Epithelial cell of esophagus (primary cell): Measurements from ENCODE around the gene DEFB129.
A peak's percentile ranks its signal among the peaks of the same experiment; 100 is the strongest.

Source experiments
- DNase-seq: peaks from one replicate; pipeline ENCODE4 v3.0.0; 2010; ENCODE audit warnings: low read depth
- H3K4me3 ChIP-seq: 2 replicates; pipeline ENCODE4 v1.5.1; 2011; ENCODE audit warnings: mild to moderate bottlenecking, low read length, control low read depth
- TF ChIP-seq, protein P1 (sequence below): IDR thresholded peaks from 2 replicates; pipeline ENCODE4 v1.5.1; 2011; ENCODE audit warnings: low read depth, mild to moderate bottlenecking, low read length, control low read depth, inconsistent platforms; ENCODE audit not compliant: insufficient read depth; ENCODE audit errors: missing control alignments

DEFB129 gene

DNA sequence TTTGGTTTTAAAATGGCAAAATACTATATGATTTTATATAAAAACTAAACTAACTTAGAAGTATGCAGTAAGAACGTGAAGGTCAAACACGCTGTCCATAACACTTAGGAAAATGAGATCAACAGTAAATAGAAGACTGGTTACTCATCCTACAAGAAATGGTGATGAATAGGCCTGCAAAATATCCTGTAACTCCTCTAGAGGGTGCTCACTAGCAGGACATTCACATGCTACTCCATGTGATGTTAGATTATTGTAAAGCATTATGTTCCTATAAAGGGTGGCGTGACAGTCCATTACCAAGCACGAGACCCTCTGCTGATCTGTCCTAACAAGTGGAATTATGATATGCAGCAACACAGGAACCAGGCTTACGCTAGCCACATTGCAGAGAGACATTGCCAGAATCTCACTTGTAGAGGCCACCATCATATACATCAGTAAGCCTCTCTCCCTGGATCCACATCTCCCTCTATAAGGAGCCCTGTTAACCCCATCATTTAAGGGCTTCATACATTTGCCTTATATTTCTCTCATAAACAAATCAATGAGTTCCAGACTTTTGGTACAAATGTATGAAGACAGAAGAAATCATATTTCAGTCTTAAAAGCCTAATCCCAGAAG is 18.0 kb upstream of the DEFB129 start:
- no peak overlapping the region for H3K4me3 ChIP-seq
- DNase-seq, result peak; percentile 80
- TF ChIP-seq, protein P1, sequence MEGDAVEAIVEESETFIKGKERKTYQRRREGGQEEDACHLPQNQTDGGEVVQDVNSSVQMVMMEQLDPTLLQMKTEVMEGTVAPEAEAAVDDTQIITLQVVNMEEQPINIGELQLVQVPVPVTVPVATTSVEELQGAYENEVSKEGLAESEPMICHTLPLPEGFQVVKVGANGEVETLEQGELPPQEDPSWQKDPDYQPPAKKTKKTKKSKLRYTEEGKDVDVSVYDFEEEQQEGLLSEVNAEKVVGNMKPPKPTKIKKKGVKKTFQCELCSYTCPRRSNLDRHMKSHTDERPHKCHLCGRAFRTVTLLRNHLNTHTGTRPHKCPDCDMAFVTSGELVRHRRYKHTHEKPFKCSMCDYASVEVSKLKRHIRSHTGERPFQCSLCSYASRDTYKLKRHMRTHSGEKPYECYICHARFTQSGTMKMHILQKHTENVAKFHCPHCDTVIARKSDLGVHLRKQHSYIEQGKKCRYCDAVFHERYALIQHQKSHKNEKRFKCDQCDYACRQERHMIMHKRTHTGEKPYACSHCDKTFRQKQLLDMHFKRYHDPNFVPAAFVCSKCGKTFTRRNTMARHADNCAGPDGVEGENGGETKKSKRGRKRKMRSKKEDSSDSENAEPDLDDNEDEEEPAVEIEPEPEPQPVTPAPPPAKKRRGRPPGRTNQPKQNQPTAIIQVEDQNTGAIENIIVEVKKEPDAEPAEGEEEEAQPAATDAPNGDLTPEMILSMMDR, result peak; percentile 72

DNA sequence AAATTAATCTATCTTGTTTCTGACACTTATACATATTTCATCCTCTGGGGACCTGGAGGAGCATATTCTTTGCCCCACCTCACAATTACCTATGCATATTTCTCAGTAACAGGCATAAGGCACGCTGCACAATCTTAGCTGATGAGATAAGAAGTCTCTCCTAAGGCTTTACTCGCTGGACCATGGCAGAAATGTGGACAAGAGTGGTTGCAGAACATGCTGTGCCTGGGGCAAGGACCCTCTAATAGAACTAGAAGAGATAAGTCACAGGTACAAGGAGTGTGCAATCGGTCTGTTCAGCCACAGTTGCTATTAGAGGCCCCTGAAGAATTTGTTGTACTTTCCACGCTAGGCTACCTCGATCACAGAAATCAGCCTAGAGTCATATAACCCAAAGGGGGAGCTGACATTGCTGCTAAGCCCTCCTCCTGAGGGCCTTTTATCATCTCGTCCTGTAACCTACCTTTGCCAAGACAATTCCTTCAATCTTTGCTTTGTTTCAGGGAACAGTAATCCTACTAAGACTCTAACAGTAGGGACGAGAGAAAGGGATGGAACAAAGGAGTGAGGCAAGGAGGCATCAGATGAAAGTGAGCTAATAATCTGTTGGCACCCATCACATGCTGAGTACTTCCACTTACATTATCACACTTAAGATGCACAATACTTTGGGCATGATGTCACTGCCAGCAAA is 16.1 kb upstream of the DEFB129 start:
- no peak overlapping the region for H3K4me3 ChIP-seq
- TF ChIP-seq, protein P1, result no peak
- DNase-seq, result no peak

DNA sequence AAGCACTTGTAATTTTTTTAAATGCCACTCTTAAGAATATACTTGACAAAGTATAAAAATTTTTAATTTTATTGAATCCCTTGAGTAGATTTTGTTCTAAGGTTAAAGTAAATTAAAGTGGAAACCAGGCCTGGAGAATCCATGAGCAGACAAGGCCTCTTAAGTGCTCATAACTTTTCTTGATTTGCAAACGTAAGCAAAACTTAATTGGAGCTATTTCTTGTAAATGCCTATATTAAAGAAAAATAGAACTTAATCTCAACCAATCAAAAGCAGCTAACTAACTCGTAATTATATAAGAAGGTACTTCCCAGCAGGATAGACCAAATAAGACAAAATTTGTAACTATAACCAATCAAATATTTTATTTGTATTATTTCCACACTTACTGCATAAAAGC is 12.7 kb upstream of the DEFB129 start:
- H3K4me3 ChIP-seq, result no peak overlapping the region
- TF ChIP-seq, protein P1, result no peak
- no peak for DNase-seq

DNA sequence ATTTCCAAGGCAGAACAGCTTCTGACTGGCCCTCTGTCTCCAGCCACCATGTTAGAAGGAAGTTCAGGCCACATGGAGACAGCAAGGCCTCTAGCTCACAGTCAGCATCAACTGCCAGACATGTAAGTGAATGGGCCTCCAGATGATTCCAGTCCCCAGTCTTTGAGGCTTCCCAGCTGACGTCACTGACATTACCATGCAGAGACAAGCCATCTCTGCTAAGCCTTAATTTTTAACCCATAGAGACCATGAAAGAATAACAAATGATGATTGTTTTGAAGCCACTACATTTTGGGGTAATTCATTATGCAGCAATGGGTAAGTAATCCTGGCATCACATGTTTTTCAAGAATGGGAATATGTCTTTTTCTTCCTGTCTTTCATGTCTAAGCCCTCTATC is 11.3 kb upstream of the DEFB129 start:
- no peak for DNase-seq
- no peak overlapping the region for H3K4me3 ChIP-seq
- TF ChIP-seq, protein P1, result no peak

DNA sequence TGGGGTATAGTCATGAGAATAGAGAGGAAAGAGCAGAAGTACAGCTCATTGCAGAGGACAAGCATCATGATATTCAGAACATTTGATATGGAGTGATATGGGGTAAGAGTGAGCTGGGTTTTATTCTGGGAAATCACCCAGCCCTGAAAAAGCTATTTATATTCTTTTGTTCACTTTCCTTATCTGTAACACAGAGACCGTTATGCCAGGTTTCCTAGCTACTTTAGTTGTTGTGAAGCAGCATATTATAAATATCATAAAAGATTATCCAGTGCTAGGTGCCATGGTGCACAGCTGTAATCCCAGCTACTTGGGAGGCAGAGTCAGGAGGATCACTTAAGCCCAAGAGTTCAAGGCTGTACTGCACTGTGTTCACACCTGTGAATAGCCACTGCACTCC is 9.8 kb upstream of the DEFB129 start:
- DNase-seq, result no peak
- TF ChIP-seq, protein P1, result no peak
- H3K4me3 ChIP-seq, result no peak overlapping the region

DNA sequence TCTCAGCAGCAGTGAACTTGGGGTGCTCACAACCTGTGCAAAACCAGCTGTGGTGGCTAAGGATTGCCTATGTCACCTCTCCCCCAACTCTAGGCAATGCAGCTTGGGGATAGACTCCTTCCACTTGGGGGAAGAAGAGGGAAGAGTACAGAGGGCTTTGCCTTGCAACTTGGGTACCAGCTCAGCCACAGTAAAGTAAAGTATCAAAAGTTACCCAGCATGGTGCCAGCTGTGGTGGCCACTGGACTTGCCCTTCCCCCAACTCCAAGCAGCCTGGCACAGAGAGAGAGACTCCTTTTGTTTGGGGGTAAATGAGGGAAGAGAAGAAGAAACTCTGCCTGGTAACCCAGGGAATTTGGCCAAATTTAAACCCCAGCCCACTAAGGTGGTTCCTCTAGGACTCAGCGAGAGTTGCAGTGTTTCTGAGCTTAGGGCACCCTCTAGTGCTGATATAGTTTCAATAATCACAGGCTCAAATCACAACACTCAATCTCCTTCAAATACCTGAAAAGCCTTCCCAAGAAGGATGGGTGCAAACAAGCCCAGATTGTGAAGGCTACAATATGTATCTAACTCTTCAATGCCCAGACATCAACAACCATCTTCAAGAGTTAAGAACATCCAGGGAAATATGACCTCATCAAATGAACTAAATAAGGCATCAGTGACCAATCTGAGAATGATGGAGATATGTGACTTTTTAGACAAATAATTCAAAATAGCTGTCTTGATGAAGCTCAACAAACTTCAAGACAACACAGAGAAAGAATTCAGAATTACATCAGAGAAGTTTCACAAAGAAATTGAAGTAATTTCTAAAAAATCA is 7.6 kb upstream of the DEFB129 start:
- TF ChIP-seq, protein P1, result peak; percentile 60
- H3K4me3 ChIP-seq, result no peak overlapping the region
- peak; percentile 44 for DNase-seq
